Karpas-422 (cell line): ENCODE results near the gene LEFTY2. TPM values are rescaled to one million over a fixed set of nuclear protein-coding genes. Genes with fewer than 3 reads are reported as not detected.
"Not testable (repeated sequence)": the region's sequence is repeated elsewhere in the genome, so short reads cannot be mapped to it uniquely, and the experiment has no call there.

Experiments
- DNase-seq: peaks from one replicate; pipeline ENCODE4 v3.0.0-alpha.2; 2015
- H2AFZ ChIP-seq: fragments of 200-600 bp; sonication (generic); 2 replicates; pipeline ENCODE4 v1.6.1; 2014; ENCODE audit warnings: antibody characterized with exemption, low read length, mixed read lengths
- H3K27ac ChIP-seq: fragments of 200-600 bp; sonication (generic); 2 replicates; pipeline ENCODE4 v1.5.1; 2014; ENCODE audit warnings: mild to moderate bottlenecking, low read length, moderate library complexity
- H3K27me3 ChIP-seq: fragments of 200-600 bp; sonication (generic); 2 replicates; pipeline ENCODE4 v1.6.1; 2014; ENCODE audit warnings: low read length, mixed read lengths
- H3K36me3 ChIP-seq: fragments of 200-600 bp; sonication (generic); 2 replicates; pipeline ENCODE4 v1.6.1; 2014; ENCODE audit warnings: low read length, mixed read lengths; ENCODE audit not compliant: insufficient read depth
- H3K4me1 ChIP-seq: fragments of 200-600 bp; sonication (generic); 2 replicates; pipeline ENCODE4 v1.6.1; 2014; ENCODE audit warnings: mild to moderate bottlenecking, low read length, mixed read lengths
- H3K4me2 ChIP-seq: fragments of 200-600 bp; sonication (generic); 2 replicates; pipeline ENCODE4 v1.6.1; 2014; ENCODE audit warnings: low read length, low read depth, mild to moderate bottlenecking; ENCODE audit not compliant: poor library complexity, severe bottlenecking
- H3K4me3 ChIP-seq: fragments of 200-600 bp; sonication (generic); 2 replicates; pipeline ENCODE4 v1.5.1; 2014; ENCODE audit warnings: mild to moderate bottlenecking, antibody characterized with exemption, low read length, mixed read lengths
- H3K79me2 ChIP-seq: fragments of 200-600 bp; sonication (generic); 2 replicates; pipeline ENCODE4 v1.6.1; 2014; ENCODE audit warnings: mild to moderate bottlenecking, low read length, mixed read lengths
- H3K9ac ChIP-seq: fragments of 200-600 bp; sonication (generic); 2 replicates; pipeline ENCODE4 v1.6.0; 2014; ENCODE audit warnings: low read length
- H3K9me2 ChIP-seq: fragments of 200-600 bp; sonication (generic), shearing (Covaris generic); replicated peaks from 2 replicates; pipeline ENCODE4 v1.6.0; 2014; ENCODE audit warnings: mild to moderate bottlenecking, low read length, moderate library complexity; ENCODE audit not compliant: insufficient read depth
- H3K9me3 ChIP-seq: fragments of 300-700, 200-600 bp; sonication (generic); 2 replicates; pipeline ENCODE4 v1.6.1; 2014; ENCODE audit warnings: low read length, mixed read lengths
- H4K20me1 ChIP-seq: fragments of 200-600 bp; sonication (generic); 2 replicates; pipeline ENCODE4 v1.6.1; 2014; ENCODE audit warnings: mild to moderate bottlenecking, antibody characterized with exemption, low read length, low read depth; ENCODE audit not compliant: insufficient read depth
- small RNA-seq: library from RNA; depleted of rRNA; stranded (forward); fragments of <200 nt; gene quantifications from one replicate; pipeline ENCODE3, GENCODE V24; 2014
- total RNA-seq: library from RNA; depleted of rRNA; stranded (reverse); fragments of >200 nt; shearing (Covaris generic); gene quantifications from 2 replicates; pipeline ENCODE4 v1.2.3, GENCODE V29; 2014; ENCODE audit warnings: low replicate concordance; rRNA removed

The LEFTY2 gene
- total RNA-seq, 1 experiment from 2014 or later, result not detected

GRCh38 chr1:225888289-225888897 lies 52.6 kb downstream of the LEFTY2 start:
- no peak overlapping the region for H3K4me3 ChIP-seq
- H4K20me1 ChIP-seq, result no peaks in the 10 kb centered on the region
- H3K79me2 ChIP-seq, result no peaks in the 10 kb centered on the region
- H3K4me1 ChIP-seq, result no peaks in the 10 kb centered on the region
- no peak overlapping the region for H3K9ac ChIP-seq
- H3K9me2 ChIP-seq, result no peaks in the 10 kb centered on the region
- H3K36me3 ChIP-seq, result no peaks in the 10 kb centered on the region
- no peaks in the 10 kb centered on the region for H3K27me3 ChIP-seq
- no peak overlapping the region for H2AFZ ChIP-seq
- no peak overlapping the region for H3K4me2 ChIP-seq
- DNase-seq, result no peak
- H3K9me3 ChIP-seq, result no peaks in the 10 kb centered on the region
- no peak overlapping the region for H3K27ac ChIP-seq

- H2AFZ ChIP-seq, H3K9me3 ChIP-seq, H3K27me3 ChIP-seq, H3K9ac ChIP-seq, H3K27ac ChIP-seq, H3K4me1 ChIP-seq, DNase-seq, H3K36me3 ChIP-seq, H3K79me2 ChIP-seq, H3K4me3 ChIP-seq, H3K4me2 ChIP-seq, H4K20me1 ChIP-seq, H3K9me2 ChIP-seq: not testable (repeated sequence)
Observed at GRCh38 chr1:225887554-225888288, 53.3 kb downstream of the LEFTY2 start.

DNA sequence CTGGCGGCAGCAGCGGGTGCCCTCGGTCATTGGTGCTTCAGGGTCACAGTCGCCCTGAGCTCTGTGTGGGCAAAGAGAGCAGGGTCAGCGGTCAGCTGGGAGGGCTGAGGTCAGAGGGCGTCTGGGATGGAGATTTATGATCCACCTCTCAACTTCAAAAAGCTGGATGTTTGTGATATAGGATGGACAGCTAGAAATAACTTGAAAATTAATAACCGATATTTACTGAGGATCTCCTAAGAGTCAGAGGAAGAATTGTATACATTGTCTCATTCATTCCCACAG lies 54.0 kb downstream of the LEFTY2 start:
- H4K20me1 ChIP-seq, result no peaks in the 10 kb centered on the region
- no peaks in the 10 kb centered on the region for H3K79me2 ChIP-seq
- no peaks in the 10 kb centered on the region for H3K9me2 ChIP-seq
- H3K9me3 ChIP-seq, result no peaks in the 10 kb centered on the region
- no peaks in the 10 kb centered on the region for H3K36me3 ChIP-seq
- no peak overlapping the region for H2AFZ ChIP-seq
- H3K4me1 ChIP-seq, result peaks cover 9% of the 10 kb centered on the region
- H3K27ac ChIP-seq, result no peak overlapping the region
- H3K4me3 ChIP-seq, result no peak overlapping the region
- no peak overlapping the region for H3K9ac ChIP-seq
- no peak for DNase-seq
- no peaks in the 10 kb centered on the region for H3K27me3 ChIP-seq
- no peak overlapping the region for H3K4me2 ChIP-seq

Small RNAs within 50 kb of the gene (small RNA-seq; reads per million reads assigned to genes)
- gene AL117348.1 (not detected), gene NDUFA3P3 (not detected)

Other genes starting within 250 kb of the LEFTY2 start
- 105 and 245 TPM in 2 replicates for gene SRP9, start 163.4 kb downstream of the LEFTY2 start, total RNA-seq
- 0.63 and 3.2 TPM in 2 replicates for gene EPHX1, start 131.1 kb downstream of the LEFTY2 start, total RNA-seq
- gene TMEM63A, start 58.8 kb downstream of the LEFTY2 start, total RNA-seq, result 4.1 and 4.8 TPM in 2 replicates
- gene LEFTY1, start 52.1 kb downstream of the LEFTY2 start, total RNA-seq, result 0.40 TPM in 1 of 2 replicates, not detected in the other
- gene PYCR2, start 17.0 kb downstream of the LEFTY2 start, total RNA-seq, result 57.0 and 75.8 TPM in 2 replicates
- gene SDE2, start 58.1 kb upstream of the LEFTY2 start, total RNA-seq, result 15.7 and 21.8 TPM in 2 replicates
- gene H3-3A, start 121.5 kb upstream of the LEFTY2 start, total RNA-seq, result 236 and 436 TPM in 2 replicates
- gene ACBD3, start 245.5 kb upstream of the LEFTY2 start, total RNA-seq, result 20.6 and 25.2 TPM in 2 replicates